HEK293T (cell line): ENCODE results near the gene HDAC10.
"Not testable (repeated sequence)": the region's sequence is repeated elsewhere in the genome, so short reads cannot be mapped to it uniquely, and the experiment has no call there.

Source experiments
- CTCF ChIA-PET: fragments of 350-600 bp; formaldehyde crosslinking; extraction: SDS; loops from one replicate; lab custom pipeline; 2021; ENCODE audit warnings: antibody characterized with exemption, inconsistent platforms; lab: Yijun Ruan, JAX
- POLR2A ChIA-PET: fragments of 350-600 bp; formaldehyde crosslinking; extraction: SDS; loops from one replicate; lab custom pipeline; 2020; ENCODE audit warnings: antibody characterized with exemption, inconsistent platforms; lab: Yijun Ruan, JAX
- DNase-seq: peaks from one replicate; pipeline ENCODE4 v3.0.0; 2012; ENCODE audit warnings: mixed read lengths; ENCODE audit errors: extremely low spot score
- ARNT ChIP-seq: fragments of 450-650 bp; IDR thresholded peaks from 2 replicates; pipeline ENCODE4 v1.6.1; 2017; ENCODE audit warnings: mild to moderate bottlenecking
- BHLHE40 ChIP-seq: fragments of 450-650 bp; IDR thresholded peaks from 2 replicates; pipeline ENCODE4 v1.6.1; 2016; ENCODE audit warnings: mild to moderate bottlenecking, moderate library complexity, borderline replicate concordance
- CTBP1 ChIP-seq: fragments of 450-650 bp; IDR thresholded peaks from 2 replicates; pipeline ENCODE4 v1.6.1; 2016; ENCODE audit warnings: borderline replicate concordance
- ELF4 ChIP-seq: fragments of 450-650 bp; IDR thresholded peaks from 2 replicates; pipeline ENCODE4 v1.6.1; 2017; ENCODE audit warnings: antibody characterized with exemption
- FOXA1 ChIP-seq: fragments of 450-650 bp; IDR thresholded peaks from 2 replicates; pipeline ENCODE4 v1.6.1; 2016; ENCODE audit warnings: mild to moderate bottlenecking
- FOXK2 ChIP-seq: fragments of 450-650 bp; IDR thresholded peaks from 2 replicates; pipeline ENCODE4 v1.6.1; 2016; ENCODE audit warnings: mild to moderate bottlenecking
- FOXM1 ChIP-seq: fragments of 450-650 bp; IDR thresholded peaks from 2 replicates; pipeline ENCODE4 v1.6.1; 2017; ENCODE audit warnings: mild to moderate bottlenecking, borderline replicate concordance
- HDGF ChIP-seq: fragments of 450-650 bp; IDR thresholded peaks from 2 replicates; pipeline ENCODE4 v1.6.1; 2017; ENCODE audit warnings: antibody characterized with exemption, borderline replicate concordance
- L3MBTL2 ChIP-seq: fragments of 450-650 bp; conservative IDR thresholded peaks from 2 replicates; pipeline ENCODE4 v1.6.1; 2016; ENCODE audit warnings: mild to moderate bottlenecking
- LEF1 ChIP-seq: fragments of 450-650 bp; IDR thresholded peaks from 2 replicates; pipeline ENCODE4 v1.6.1; 2017; ENCODE audit warnings: mild to moderate bottlenecking, borderline replicate concordance
- NFRKB ChIP-seq: fragments of 450-650 bp; IDR thresholded peaks from 2 replicates; pipeline ENCODE4 v1.6.1; 2016; ENCODE audit warnings: mild to moderate bottlenecking, moderate library complexity
- SP1 ChIP-seq: fragments of 450-650 bp; IDR thresholded peaks from 2 replicates; pipeline ENCODE4 v1.6.1; 2017
- SUZ12 ChIP-seq: fragments of 450-650 bp; IDR thresholded peaks from 2 replicates; pipeline ENCODE4 v1.6.1; 2016; ENCODE audit warnings: mild to moderate bottlenecking
- TARDBP ChIP-seq: fragments of 450-650 bp; IDR thresholded peaks from 2 replicates; pipeline ENCODE4 v1.6.1; 2016
- ZNF384 ChIP-seq: fragments of 450-650 bp; IDR thresholded peaks from 2 replicates; pipeline ENCODE4 v1.6.1; 2016
- TF ChIP-seq, protein P1 (sequence below): fragments of 450-650 bp; IDR thresholded peaks from 2 replicates; pipeline ENCODE4 v1.6.1; 2016

HDAC10 gene

DNA sequence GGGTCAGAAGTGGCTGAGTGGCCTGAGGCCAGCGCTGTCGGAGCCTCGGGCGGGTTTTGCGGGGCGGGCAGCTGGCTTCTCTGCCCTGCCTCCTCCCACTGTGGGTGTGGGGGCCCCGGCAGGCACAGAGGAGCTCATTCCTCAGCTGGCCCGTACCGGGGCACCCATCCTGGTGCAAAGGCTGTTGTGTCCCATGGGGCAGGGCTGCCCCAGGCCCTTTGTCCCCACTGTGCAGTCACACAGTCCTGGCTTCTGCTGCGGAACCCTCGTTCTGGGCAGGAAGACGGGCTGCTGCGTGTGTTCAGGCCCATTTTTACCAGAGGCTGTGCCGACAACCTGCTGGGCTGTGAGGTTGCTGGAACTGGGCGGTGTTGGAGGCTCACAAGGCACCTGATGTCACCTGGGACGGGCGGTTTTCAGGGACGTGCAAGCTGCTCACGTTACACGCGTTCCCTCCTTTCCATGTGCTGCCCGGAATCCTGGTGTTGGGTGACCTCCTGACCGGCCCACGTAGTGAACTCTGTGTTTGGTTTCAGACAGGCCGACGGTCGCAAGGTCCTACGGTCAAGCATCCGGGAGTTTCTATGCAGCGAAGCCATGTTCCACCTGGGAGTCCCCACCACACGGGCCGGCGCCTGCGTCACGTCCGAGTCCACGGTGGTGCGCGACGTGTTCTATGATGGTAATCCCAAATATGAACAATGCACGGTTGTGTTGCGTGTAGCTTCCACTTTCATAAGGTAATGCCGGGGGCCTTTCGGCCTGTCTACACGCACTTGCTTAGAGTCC is 45.1 kb downstream of the HDAC10 start:
- POLR2A ChIA-PET, result no interaction called here
- TF ChIP-seq TARDBP (no peak), FOXK2 (no peak), ELF4 (no peak), LEF1 (no peak), SP1 (no peak), BHLHE40 (no peak), ARNT (no peak), ZNF384 (no peak), CTBP1 (no peak), SUZ12 (no peak)
- TF ChIP-seq, protein P1, sequence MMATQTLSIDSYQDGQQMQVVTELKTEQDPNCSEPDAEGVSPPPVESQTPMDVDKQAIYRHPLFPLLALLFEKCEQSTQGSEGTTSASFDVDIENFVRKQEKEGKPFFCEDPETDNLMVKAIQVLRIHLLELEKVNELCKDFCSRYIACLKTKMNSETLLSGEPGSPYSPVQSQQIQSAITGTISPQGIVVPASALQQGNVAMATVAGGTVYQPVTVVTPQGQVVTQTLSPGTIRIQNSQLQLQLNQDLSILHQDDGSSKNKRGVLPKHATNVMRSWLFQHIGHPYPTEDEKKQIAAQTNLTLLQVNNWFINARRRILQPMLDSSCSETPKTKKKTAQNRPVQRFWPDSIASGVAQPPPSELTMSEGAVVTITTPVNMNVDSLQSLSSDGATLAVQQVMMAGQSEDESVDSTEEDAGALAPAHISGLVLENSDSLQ, result no peak
- CTCF ChIA-PET, result interaction anchor here (0.6 to 1.2 kb wide), 3 partner anchors 22 to 62 kb away, joined by 3 read pairs; no protein-coding TSS in a partner anchor
- DNase-seq, result no peak

DNA sequence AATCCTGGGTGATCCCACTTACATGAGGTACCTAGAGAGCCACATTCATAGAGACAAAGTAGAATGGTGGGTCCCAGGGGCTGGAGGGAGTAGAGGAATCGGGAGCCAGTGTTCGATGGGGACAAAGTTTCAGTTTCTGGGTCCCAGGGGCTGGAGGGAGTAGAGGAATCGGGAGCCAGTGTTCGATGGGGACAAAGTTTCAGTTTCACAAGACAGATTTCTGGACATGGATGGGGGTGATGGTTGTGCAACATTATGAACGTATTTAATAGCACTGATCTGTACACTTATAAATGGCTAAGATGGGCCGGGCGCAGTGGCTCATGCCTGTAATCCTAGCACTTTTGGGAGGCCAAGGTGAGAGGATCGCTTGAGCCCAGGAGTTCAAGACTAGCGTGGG is 46.1 kb downstream of the HDAC10 start:
- DNase-seq, POLR2A ChIA-PET: not testable (repeated sequence)
- CTCF ChIA-PET, result interaction anchor here (0.6 kb wide), 1 partner anchor 61 kb away, joined by 3 read pairs; no protein-coding TSS in a partner anchor

DNA sequence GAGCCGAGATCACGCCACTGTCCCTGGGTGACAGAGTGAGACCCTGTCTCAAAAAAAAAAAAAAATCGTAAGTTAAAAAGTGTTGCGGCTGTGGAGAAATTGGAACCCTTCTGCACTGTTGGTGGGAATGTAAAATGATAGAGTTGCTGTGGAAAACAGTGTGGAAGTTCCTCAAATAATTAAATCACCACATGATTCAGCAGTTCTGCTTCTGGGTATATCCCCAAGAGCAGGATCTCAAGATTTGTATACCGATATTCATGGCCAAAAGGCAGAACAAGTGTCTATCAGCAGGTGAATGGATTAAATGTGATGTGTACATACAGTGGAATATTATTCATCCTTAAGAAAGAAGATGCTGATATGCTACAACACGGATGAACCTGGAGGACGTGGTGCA is 46.5 kb downstream of the HDAC10 start:
- POLR2A ChIA-PET, result no interaction called here
- TF ChIP-seq L3MBTL2, result no peak
- no peak for TF ChIP-seq FOXM1
- TF ChIP-seq FOXK2, result no peak
- TF ChIP-seq CTBP1, result no peak
- no peak for TF ChIP-seq LEF1
- no peak for TF ChIP-seq ARNT
- no peak for TF ChIP-seq SUZ12
- no peak for TF ChIP-seq BHLHE40
- TF ChIP-seq TARDBP, result no peak
- TF ChIP-seq, protein P1, result no peak
- TF ChIP-seq HDGF, result no peak
- TF ChIP-seq NFRKB, result no peak
- no peak for TF ChIP-seq ELF4
- no peak for TF ChIP-seq FOXA1
- TF ChIP-seq SP1, result no peak
- CTCF ChIA-PET, result no interaction called here
- DNase-seq, result no peak

DNA sequence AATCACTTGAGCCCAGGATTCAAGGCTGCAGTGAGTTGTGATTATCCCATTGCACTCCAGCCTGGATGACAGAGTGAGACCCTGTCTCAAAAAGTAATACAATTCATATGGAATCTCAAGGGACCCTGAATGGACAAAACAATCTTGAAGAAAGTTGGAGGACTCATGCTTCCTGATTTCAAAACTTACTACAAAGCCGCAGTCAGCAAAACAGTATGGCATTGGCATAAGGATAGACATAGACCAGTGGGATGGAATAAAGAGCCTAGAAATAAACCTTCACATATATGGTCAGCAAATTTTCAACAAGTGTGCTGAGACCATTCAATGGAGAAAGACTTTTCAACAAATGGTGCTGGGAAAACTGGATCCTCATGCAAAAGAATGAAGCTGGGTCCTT is 47.8 kb downstream of the HDAC10 start:
- no peak for DNase-seq
- ChIA-PET CTCF (no interaction called here), POLR2A (no interaction called here)
- TF ChIP-seq, protein P1, result no peak
- no peak for TF ChIP-seq L3MBTL2
- TF ChIP-seq SP1, result no peak
- TF ChIP-seq TARDBP, result no peak
- TF ChIP-seq FOXA1, result no peak
- TF ChIP-seq FOXK2, result no peak
- TF ChIP-seq NFRKB, result no peak
- TF ChIP-seq FOXM1, result no peak
- no peak for TF ChIP-seq HDGF
- no peak for TF ChIP-seq BHLHE40
- no peak for TF ChIP-seq ZNF384
- TF ChIP-seq CTBP1, result no peak
- TF ChIP-seq SUZ12, result no peak
- TF ChIP-seq LEF1, result no peak
- no peak for TF ChIP-seq ARNT
- TF ChIP-seq ELF4, result no peak

DNA sequence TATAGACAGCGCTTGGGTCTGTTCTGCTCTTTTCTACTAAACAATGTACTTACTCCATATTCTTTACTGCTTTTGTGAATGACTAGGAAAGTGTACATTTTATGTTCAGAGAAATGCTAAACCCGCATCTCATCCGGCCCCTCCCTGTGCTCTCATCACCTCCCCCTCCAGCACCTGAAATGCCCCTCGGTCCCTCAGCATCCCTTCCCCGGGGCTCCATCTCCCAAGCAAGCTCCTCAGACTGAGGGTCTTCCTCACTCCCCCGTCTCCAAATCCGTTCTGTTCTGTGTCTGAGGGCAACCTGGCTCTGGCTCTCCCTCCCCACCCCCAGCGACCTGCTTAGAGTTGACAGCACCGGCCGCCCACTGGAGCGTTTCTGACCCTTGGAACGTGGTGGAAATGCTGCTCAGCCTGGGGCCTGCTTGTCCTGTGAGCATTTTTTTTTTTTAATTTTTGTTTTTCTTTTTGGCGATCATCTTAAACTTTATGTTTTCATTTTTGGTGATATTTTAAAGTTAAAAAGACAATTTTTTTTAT is 48.9 kb downstream of the HDAC10 start:
- ChIA-PET POLR2A (no interaction called here), CTCF (no interaction called here)
- no peak for DNase-seq
- no peak for TF ChIP-seq FOXA1
- TF ChIP-seq FOXM1, result no peak
- no peak for TF ChIP-seq ELF4
- no peak for TF ChIP-seq SUZ12
- no peak for TF ChIP-seq BHLHE40
- TF ChIP-seq L3MBTL2, result no peak; the same call in 1 of the 2 replicates
